Hair follicle dermal papilla cell (primary cell): ENCODE measurements around the gene SSTR4. TPM values are rescaled to one million over a fixed set of nuclear protein-coding genes. Genes with fewer than 3 reads are reported as not detected.

ENCODE experiments used
- total RNA-seq: library from RNA; depleted of rRNA; stranded (reverse); fragments of >200 nt; gene quantifications from 2 replicates; pipeline ENCODE4 v1.2.3, GENCODE V29; 2012

The SSTR4 gene, protein sequence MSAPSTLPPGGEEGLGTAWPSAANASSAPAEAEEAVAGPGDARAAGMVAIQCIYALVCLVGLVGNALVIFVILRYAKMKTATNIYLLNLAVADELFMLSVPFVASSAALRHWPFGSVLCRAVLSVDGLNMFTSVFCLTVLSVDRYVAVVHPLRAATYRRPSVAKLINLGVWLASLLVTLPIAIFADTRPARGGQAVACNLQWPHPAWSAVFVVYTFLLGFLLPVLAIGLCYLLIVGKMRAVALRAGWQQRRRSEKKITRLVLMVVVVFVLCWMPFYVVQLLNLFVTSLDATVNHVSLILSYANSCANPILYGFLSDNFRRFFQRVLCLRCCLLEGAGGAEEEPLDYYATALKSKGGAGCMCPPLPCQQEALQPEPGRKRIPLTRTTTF
- total RNA-seq, result 0.16 TPM in 1 of 2 replicates, not detected in the other

DNA sequence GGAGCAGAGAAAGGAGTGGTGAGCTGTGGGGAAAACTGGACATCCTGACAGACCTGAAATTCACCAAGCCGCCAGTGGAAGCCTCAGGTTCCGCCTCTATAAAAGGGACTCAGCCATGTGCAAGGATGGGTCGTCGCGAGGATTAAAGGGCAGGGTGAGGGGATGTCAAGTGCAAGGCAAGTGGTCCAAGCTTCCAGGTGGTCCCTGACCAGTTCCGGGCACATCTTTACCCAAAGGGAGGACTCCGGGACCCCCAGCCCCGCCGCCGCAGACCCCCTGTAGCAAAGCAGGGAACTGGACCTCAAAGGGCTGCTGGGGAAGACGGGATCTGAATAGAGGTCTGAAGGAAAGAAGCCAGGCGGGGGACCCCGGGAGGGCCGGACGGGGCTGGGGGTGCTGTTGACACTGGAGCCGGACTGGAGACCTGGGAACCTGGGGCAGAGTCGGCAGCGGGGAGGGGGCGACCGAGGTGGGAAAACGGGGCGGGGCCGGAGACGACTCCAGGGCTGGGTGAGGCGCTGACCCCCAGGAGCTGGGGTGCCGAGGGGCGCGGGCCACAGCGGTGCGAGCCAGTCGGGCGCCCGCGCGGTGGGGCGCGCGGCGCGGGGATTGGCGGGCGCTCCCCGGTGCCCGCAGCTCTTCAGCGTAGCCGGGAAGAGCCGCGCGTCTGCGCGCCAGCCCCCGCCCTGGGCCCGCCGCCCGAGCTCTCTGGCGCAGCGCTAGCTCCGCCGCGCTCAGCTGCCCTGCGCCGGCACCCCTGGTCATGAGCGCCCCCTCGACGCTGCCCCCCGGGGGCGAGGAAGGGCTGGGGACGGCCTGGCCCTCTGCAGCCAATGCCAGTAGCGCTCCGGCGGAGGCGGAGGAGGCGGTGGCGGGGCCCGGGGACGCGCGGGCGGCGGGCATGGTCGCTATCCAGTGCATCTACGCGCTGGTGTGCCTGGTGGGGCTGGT is at the start of gene SSTR4:
Gene SSTR4 (plus strand): TSS at position 592 of the 951 bp plus-strand sequence. CDS start 172 bp downstream, at position 764.

DNA sequence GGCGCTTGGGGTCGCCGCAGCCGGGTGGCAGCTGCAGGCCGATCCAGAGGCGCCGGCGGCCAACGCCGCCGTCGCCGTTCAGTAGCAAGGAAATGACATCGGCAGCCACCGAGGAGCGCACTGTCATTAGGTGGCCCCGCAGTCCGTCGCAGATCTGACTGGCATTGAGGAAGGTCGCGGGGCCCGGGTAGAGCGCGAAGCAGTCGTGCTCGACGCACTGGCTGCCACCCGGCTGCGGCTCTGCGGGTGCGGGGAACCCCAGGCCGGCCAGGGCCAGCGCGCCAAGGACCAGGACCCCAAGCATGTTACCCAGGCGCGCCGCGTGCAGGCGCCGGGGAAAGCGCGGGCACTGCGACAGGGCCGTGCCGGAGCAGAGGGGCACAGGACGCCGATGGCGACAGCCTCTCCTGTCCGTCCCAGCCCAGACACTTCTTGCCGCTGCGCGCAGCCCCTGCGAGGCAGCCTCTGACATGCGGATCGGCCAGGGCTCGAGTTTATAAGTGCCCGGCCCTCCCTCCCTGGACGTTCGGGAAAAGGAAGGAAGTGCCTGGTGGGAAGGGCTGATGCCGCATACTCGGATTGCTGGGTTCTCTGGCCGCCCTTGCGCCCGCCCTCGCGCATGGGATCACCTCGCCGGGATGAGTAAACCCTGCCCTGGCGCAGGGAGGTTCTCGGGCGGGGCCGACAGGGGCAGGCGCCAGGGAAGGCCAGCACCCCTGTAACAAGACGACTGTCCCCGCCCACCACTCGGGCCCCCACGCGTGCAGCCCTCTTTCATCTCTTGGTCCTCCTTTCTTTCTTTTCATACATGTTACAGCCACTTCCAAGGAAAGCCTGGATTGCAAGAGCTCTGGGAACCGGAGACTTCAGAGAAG is 14.3 kb downstream of the SSTR4 start, which contains the start of gene THBD:
Gene THBD (minus strand): TSS at position 472 of the 875 bp plus-strand sequence. CDS start 168 bp downstream, at position 304.

DNA sequence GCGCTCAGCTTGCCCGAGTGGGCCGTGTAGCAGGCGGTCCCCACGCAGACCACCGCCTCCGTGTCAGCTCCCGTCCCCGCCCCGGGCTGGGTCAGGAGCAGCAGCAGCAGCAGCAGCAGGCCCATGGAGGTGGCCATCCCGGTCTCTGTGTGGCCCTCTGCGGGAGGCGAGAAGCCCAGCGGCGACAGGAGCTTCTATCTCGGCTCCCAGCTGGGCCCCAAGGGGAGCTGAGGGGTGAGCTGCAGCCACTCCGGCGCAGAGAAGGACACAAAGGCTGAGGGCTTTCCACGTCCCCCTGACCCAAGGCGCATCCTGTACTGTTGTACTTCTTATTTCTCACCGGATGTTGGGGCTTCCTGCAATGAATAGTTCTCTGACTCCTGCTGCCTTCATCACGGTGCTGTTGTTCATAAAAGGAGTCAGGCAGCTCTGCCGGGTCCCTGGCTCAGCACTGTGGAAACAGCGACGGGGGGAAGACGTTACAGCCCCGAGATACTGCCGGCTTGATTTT is 51.0 kb downstream of the SSTR4 start, which contains the start of gene CD93:
Gene CD93 (minus strand): TSS at position 269 of the 511 bp plus-strand sequence. CDS start 132 bp downstream, at position 137.

Other genes with a start within 250 kb of the SSTR4 start
- gene THBD, start 14.4 kb downstream of the SSTR4 start, total RNA-seq, result 9.6 and 14.6 TPM in 2 replicates
- gene CD93, start 51.0 kb downstream of the SSTR4 start, total RNA-seq, result 0.32 and 0.49 TPM in 2 replicates